ENCODE measurements around the gene IP6K2.
"Not testable (repeated sequence)": the region's sequence is repeated elsewhere in the genome, so short reads cannot be mapped to it uniquely, and the experiment has no call there.

IP6K2 gene, protein sequence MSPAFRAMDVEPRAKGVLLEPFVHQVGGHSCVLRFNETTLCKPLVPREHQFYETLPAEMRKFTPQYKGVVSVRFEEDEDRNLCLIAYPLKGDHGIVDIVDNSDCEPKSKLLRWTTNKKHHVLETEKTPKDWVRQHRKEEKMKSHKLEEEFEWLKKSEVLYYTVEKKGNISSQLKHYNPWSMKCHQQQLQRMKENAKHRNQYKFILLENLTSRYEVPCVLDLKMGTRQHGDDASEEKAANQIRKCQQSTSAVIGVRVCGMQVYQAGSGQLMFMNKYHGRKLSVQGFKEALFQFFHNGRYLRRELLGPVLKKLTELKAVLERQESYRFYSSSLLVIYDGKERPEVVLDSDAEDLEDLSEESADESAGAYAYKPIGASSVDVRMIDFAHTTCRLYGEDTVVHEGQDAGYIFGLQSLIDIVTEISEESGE

DNA sequence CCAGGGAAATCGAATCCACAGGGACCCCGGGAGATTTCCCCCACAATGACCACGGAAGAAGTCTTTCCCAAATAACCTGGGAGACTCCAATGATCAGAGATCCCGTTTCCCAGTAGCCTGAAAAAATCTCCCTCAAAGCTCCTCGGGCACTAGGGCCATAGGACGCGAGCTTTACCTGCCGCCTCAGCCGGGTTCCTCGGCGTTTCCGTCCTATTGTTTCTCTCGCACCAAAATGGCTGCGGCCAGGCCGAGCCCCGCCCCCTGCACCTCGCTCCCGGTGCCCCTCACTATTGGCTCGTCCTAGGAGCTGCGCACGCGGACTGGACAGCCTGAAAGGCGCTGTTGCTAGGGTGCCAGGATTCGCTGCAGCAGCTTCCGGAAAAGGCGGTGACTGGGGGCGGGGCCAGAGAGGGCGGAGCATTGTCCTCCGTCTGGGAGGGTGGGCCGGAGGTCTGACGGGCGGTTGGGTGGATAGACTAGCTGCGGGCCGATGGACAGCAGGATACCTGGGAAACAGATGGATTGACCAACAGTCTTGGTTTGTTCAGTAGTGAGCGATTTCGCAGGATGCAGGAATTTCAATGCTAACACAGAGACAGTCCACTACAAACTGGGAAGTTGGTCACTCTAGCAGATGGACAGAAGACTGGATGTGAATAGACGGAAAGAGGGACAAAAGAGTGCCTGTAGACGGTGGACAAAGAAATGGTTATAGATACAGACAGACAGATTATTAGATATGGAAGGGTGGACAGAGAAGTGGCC, at the start of gene IP6K2:
IP6K2 (minus strand) TSS at position 240 of the 765 bp plus-strand sequence. CDS start 21,930 bp downstream, outside the sequence.
- peak; percentile 98 for DNase-seq (ENCODE audit: low read depth)

DNA sequence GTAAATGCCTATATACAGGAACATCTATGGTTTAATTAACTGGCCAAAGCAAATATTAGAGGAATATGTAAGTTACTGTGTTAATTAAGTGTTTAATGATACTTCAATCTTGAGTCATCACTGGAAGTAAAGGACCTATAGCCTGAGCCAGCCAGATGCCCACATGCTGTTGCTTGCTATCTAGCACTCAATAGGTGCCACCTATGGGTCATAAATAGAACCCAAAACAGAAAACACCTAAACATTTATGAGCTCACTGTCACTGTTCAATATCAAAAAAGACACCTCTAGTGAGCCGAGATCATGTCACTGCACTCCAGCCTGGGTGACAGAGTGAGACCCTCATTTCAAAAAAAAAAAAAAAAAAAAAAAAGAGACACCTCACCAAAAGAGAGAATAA, 48.4 kb upstream of the IP6K2 start:
- peak; percentile 33 for DNase-seq (ENCODE audit: low read depth)

DNA sequence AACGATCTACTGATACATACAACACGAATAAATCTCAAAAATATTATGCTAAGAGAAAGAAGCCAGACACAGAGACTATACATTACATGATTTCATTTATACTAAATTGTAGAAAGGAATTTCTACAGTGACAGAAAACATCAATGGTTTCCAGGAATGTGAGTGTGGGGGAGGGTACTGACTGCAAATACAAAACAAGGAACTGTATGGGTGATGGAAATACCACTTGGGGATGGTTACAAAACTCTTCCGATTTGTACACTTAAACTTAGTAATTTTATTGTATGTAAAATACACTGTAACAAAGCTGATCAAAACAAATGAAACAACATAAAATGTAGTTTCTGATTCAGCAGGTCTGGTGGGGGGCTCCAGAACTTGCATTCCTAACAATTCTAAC, 45.8 kb upstream of the IP6K2 start:
- DNase-seq (ENCODE audit: low read depth) = no peak

DNA sequence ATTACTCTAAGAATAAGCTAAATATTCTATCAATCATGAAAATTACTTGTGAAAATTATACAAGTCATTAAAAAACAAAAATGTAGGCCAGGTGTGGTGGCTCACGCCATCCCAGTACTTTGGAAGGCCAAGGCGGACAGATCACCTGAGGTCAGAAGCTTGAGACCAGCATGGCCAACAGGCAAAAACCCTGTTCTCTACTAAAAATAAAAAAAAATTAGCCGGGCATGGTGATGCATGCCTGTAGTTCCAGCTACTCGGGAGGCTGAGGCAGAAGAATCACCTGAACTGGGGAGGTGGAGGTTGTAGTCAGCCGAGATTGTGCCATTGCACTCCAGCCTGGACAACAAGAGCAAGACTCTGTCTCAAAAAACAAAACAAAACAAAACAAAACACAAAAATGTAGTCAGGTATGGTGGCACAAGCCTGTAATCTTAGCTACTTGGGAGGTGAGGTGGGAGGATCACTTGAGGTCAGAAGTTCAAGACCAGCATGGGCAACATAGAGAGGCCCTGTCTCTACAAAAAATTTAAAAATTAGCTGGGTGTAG, 43.0 kb upstream of the IP6K2 start:
- not testable (repeated sequence) for DNase-seq (ENCODE audit: low read depth)

DNA sequence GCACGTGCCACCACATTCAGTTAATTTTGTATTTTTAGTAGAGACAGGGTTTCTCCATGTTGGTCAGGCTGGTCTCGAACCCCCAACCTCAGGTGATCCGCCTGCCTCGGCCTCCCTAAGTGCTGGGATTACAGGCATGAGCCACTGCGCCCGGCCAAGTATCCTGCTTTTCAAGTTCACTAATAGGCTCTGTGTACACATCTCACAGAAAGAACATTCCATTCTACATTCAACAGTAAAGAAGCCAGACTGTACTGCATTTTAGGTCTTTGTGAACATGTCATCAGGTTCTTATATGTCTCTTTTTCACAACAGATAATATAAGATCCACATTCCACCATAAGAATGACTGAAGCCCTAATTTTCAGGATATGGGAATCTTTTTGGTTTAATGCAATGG, 42.5 kb upstream of the IP6K2 start:
- DNase-seq (ENCODE audit: low read depth) = not testable (repeated sequence)

DNA sequence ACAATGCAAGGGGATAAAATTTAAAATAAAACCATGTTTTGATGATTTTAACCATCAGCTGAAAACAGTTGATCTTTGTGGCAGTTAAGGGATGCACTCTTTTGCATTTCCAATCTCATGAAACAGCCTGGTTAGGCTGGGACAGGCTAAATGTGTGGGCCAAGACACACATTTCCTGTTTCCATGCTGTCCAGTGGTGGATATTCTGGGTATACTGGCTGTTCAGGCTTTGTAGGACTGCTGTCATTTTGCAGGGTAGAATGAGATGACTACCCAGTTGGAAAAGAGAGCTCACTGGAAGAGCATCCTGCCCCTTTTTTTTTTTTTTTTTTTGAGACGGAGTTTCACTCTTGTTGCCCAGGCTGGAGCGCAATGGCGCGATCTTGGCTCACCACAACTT, 42.0 kb upstream of the IP6K2 start:
- no peak for DNase-seq (ENCODE audit: low read depth)

DNA sequence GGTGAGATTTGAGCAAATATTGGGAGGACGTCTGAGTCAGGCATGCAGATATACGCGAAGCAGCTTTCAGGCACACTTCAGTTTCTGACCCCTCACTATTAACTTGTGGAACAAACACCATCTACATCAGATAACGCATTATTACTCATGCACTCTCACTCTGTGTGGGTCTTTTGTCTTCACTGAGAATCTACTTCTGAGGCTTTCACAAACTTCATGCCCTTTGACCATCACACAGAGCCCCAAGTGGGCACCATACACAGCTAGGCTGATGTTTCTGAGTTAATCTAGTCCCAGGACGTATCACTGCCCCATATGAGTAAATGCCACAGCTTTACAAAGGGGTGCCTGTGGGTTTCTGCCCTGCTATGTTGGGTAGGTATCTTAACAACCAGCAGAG, 39.6 kb upstream of the IP6K2 start:
- DNase-seq (ENCODE audit: low read depth) = no peak

DNA sequence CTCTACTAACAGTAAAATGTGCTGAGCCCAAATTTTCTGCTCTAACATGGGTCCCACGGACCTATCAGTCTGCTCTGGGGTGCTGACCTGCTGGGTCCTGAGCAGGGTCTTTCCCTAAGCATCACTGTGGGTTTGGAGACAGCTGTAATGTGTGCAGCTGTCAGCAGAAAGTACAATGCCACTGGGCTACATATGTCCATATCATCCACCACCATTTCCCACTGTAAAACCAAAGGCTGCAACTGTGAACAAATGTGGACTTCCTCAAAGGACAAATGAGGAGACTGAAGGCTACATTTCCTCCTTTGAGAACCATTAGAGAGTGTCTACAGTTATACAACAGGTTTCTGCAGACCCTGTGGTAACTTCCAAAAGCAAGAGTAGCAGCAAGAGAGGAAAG, 33.8 kb upstream of the IP6K2 start:
- no peak for DNase-seq (ENCODE audit: low read depth)

DNA sequence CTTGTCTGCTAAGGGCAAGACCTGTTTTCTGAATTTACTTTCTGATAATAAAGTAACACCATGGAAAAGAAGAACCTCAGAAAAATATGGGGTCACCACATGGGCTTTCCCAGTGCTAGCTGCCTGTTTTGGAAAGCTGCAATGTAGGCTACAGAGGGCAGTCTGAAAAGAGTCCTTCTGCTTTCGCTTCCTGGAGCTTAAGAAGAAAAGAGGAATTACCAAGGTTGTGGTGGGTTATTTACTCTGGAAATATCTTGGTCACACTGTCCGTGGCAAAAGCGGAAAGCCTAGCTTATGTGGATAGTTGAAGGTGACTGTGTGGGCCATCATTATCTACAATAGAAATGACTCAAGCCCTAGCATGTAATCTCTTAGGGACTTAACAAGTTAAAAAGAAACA, 31.7 kb upstream of the IP6K2 start:
- DNase-seq (ENCODE audit: low read depth) = no peak

DNA sequence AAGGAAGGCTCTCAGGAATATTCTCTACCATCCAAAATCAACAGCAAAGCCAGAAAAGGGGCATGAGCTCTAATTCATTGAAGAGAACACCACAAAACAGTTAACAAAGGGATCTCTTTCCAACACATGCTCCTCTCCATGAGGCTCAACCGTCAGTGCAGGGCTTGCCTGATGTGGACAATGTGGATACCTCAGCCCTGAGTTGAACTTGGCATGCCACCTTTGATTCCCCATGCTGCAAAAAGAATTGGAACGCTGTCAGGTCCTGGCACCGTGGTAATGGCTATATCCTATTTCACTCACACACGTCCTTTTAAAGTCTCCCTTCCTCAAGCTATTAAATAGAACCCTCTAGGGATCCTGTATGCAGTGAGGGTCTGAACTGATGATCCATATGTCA, 30.7 kb upstream of the IP6K2 start:
- DNase-seq (ENCODE audit: low read depth) = no peak

DNA sequence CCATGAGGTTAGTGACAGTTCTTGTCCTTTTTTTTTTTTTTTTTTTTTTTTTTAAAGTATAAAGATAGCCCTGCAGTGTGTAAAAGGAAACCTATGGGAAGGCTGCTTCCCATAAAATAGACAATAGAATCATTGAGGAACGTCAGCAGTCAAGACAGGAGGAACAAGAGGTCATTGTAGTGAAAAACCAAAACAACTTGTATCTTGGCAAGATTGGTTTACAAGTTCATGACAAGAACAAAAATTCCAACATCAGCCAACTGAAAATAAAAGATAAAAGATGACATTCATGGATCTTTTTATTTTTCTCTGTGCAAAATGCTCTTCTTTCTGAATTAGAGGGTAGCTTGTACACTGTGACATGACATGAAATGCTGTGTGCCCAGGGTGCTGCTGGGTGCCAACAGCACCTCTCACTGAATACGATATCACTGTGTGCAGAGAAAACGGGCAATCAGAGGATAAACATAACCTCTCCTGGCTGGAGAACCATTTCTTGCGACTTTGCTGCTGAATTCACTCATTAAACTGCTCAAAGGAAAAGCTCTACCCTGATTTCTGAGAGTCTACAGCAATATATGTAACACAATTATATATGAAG, 30.1 kb upstream of the IP6K2 start:
- no peak for DNase-seq (ENCODE audit: low read depth)

DNA sequence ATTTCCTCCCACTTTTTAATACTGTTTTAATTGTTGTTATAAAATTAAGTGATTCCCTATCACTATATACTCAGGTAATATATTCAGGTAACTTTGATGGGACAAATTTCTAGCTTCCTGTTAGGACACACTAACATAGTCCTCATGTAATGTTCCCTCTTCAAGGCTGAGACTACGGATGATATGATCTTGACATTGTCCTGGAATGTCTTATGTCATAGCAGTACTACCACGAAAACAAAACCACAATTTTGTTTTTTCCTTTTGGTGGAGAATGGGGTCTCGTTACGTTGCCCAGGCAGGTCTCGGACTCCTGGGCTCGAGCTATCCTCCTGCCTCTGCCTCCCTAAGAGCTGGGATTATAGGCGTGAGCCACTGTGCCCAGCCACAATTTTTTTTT, 26.8 kb upstream of the IP6K2 start:
- DNase-seq (ENCODE audit: low read depth) = no peak

DNA sequence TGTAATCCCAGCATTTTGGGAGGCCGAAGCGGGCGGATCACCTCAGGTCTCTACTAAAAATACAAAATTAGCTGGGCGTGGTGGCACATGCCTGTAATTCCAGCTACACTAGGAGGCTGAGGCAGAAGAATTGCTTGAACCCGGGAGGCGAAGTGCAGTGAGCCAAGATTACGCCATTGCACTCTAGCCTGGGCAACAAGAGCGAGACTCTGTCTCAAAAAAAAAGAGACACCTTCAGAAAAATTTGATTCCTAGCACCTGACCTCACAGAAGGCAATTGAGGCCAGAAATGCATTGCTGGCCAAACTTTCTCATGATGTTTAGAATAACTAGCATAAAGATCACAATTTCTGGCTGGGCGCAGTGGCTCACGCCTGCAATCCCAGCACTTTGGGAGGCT, 24.2 kb upstream of the IP6K2 start:
- not testable (repeated sequence) for DNase-seq (ENCODE audit: low read depth)

DNA sequence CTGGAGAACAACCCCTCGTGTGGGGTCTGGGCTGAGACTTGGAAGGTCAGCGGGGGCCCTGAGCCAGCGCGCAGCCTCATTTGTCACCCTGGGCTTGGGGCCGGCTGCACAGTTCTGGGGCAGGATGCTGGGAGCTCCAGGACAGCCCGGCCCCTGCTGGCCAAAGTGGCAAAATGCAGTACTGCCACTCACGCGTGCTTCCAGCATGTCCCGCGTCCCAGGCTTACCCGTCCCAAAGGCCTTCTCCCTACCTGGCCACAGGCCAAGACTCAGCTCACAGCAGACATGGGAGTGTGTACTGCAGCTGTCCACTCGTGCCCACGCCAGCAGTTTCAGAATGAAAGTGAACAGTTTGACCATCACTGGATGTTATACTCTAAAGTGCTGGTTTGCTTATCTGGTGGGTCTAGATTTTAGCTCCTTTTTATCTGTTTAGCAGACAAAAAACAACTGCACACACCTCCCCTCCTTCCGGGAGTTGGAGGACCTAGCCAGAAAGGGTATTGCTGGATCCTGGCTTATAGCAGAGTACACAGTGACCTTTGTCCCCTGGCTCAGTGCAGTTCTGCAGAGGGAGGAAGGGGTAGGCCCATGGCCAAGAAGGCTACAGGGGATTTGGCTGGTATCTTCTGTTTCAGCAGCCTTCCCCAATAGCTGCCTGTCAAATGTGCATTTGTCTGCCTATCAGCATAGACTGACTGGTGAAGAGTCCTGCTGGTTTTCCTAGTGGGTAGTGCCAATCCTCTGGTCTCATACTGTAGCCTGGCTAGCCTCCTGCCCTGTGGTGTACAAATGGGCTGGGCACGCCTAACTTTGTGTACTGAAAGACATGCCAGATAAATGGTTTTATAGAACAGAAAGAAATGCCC, 23.2 kb upstream of the IP6K2 start:
- DNase-seq (ENCODE audit: low read depth) = peak; percentile 81

DNA sequence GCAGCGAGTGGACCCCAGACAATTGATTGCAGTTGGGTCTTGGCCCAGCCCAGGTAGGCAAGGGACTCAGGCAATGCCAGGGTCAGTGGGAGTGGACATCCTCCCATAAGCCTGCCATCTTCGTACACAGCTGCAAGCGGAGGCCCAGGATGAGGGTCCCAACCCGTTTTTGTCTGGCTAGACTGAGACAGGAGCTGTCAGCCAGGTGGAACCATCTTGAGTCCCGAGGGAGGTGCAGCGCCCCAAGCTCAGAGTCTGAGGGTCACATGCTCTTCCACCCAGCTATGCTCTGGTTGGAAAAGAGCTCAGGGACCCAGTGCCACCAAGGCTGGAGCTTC, 22.6 kb upstream of the IP6K2 start:
- DNase-seq (ENCODE audit: low read depth) = no peak

DNA sequence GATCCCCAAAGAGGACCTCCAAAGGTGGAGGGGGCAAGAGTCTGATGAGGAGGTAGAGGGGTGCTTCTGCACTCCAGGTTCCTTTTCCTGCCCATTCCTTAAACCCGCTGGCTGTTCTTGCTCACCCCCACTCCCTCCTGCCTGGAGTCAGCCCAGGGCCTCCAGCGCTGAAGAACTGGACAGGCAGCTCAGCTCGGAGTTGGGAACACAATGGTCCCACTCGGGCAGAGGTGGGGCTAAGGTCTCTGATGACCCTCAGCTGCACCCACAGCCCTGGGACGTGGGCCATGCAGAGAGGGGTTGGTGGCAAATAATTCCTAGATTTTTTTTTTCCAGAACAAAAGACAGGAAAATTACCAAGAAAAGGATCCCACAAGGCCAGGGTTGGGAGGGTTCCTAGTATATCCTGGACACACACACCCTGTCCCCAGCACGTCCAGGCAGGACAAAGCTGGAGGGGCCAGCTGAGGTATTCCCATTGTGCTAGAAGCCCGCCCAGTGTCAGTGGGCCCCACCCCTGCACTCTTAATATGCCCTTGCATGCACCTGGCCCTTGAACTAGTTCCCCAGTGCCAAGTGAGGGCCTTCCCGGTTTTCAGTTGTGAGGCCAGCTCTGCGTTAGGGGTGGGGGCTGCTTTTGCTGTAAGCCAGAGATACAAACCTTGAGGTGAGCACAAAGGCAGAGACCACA, 22.1 kb upstream of the IP6K2 start:
- DNase-seq (ENCODE audit: low read depth) = no peak

DNA sequence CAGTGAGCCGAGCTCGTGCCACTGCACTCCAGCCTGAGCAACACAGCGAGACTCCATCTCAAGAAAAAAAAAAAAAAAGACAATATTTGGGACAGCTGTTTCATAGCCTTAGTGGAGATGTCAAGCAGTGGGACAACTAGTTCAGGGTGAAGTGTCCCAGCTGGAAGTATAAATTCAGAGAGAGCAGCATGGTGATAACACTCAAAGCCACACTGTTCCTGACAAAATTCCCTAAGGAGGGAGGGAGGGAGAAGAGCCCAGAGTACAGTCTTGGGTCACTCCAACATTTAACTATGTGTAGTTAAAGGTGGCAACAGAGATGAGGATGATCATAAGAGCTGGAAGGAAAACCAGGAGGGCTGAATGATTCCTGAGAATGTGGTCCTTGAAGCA, 21.1 kb upstream of the IP6K2 start:
- DNase-seq (ENCODE audit: low read depth) = no peak

DNA sequence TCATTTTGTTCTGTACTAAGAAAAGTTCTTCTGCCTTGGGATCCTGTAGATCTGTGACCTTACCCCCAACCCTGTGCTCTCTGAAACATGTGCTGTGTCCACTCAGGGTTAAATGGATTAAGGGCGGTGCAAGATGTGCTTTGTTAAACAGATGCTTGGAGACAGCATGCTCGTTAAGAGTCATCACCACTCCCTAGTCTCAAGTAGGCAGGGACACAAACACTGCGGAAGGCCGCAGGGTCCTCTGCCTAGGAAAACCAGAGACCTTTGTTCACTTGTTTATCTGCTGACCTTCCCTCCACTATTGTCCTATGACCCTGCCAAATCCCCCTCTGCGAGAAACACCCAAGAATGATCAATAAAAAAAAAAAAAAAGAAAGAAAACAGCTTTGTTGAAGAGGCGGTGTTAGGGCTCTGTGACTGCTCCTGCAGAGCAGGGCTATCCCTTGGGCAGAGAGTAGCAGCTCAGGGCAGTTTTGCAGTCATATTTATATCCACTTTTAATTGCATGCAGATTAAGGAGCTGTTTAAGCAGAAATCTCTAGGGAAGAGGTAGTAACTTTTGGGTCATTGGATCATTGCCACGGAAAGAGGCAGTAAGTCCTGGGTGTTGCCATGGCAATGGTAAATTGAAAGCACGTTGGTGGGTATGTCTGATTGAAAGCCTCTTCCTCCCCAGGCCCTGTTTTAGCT, 18.2 kb upstream of the IP6K2 start:
- not testable (repeated sequence) for DNase-seq (ENCODE audit: low read depth)

DNA sequence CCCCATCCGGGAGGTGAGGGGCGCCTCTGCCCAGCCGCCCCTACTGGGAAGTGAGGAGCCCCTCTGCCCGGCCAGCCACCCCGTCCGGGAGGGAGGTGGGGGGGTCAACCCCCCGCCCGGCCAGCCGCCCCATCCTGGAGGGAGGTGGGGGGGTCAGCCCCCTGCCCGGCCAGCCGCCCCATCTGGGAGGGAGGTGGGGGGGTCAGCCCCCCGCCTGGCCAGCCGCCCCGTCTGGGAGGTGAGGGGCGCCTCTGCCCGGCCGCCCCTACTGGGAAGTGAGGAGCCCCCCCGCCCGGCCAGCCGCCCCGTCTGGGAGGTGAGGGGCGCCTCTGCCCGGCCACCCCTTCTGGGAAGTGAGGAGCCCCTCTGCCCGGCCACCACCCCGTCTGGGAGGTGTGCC, 17.5 kb upstream of the IP6K2 start:
- DNase-seq (ENCODE audit: low read depth) = not testable (repeated sequence)

DNA sequence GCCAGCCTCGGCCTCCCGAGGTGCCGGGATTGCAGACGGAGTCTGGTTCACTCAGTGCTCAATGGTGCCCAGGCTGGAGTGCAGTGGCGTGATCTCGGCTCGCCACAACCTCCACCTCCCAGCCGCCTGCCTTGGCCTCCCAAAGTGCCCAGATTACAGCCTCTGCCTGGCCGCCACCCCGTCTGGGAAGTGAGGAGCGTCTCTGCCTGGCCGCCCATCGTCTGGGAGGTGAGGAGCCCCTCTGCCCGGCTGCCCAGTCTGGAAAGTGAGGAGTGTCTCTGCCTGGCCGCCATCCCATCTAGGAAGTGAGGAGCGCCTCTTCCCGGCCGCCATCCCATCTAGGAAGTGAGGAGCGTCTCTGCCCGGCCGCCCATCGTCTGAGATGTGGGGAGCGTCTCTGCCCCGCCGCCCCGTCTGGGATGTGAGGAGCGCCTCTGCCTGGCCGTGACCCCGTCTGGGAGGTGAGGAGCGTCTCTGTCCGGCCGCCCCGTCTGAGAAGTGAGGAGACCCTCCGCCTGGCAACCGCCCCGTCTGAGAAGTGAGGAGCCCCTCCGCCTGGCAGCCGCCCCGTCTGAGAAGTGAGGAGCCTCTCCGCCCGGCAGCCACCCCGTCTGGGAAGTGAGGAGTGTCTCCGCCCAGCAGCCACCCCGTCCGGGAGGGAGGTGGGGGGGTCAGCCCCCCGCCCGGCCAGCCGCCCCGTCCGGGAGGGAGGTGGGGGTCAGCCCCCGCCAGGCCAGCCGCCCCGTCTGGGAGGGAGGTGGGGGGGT, 16.9 kb upstream of the IP6K2 start:
- not testable (repeated sequence) for DNase-seq (ENCODE audit: low read depth)

All from ELR (cell line).